PC-9 (cell line): Measurements from ENCODE around the gene FGF3. TPM values are rescaled to one million over a fixed set of nuclear protein-coding genes. Genes with fewer than 3 reads are reported as not detected.
A peak's percentile ranks its signal among the peaks of the same experiment; 100 is the strongest.

Experiments
- Bru-seq: library from RNA; stranded (reverse); fragments of 400-500 nt; gene quantifications from one replicate; lab custom pipeline; 2021; lab: Mats Ljungman, UMichigan
- BruChase-seq, 2 experiments: library from RNA; stranded (reverse); fragments of 400-500 nt; gene quantifications; one replicate each; lab custom pipeline; 2021; lab: Mats Ljungman, UMichigan
- BruUV-seq: library from RNA; stranded (reverse); fragments of 400-500 nt; replicated peaks from 2 replicates; lab custom pipeline; 2021; lab: Mats Ljungman, UMichigan
- CTCF ChIA-PET: fragments of 300-600 bp; sonication (Branson Sonifier 250); formaldehyde crosslinking; loops from one replicate; lab custom pipeline; 2022; ENCODE audit warnings: antibody characterized with exemption; lab: Charles Lee
- POLR2A ChIA-PET: fragments of 300-600 bp; sonication (Branson Sonifier 250); formaldehyde crosslinking; loops from one replicate; lab custom pipeline; 2022; ENCODE audit warnings: antibody characterized with exemption; ENCODE audit not compliant: unreplicated experiment; lab: Charles Lee
- DNase-seq, 2 experiments: peaks; one replicate each; pipeline versions ENCODE4 v3.0.0 to v3.0.0-alpha.2; 2015 to 2022; ENCODE audit warnings: mixed read lengths in 1 of 2
- H2AFZ ChIP-seq: fragments of 200-600 bp; sonication (generic); 2 replicates; pipeline ENCODE4 v1.8.1; 2017; ENCODE audit warnings: antibody characterized with exemption
- H3F3A ChIP-seq: fragments of 200-600 bp; sonication (generic); 2 replicates; pipeline ENCODE4 v1.8.1; 2017; ENCODE audit warnings: antibody characterized with exemption, mild to moderate bottlenecking, low read depth; ENCODE audit not compliant: insufficient read depth
- H3K27ac ChIP-seq: fragments of 200-600 bp; sonication (generic); 2 replicates; pipeline ENCODE4 v1.6.1; 2016; ENCODE audit warnings: mixed run types
- H3K27me3 ChIP-seq: fragments of 200-600 bp; sonication (generic); 2 replicates; pipeline ENCODE4 v1.6.1; 2016; ENCODE audit warnings: low read depth, mixed run types; ENCODE audit not compliant: insufficient read depth
- H3K36me3 ChIP-seq: fragments of 200-600 bp; sonication (generic); 2 replicates; pipeline ENCODE4 v1.6.1; 2016; ENCODE audit warnings: low read depth, mixed run types
- H3K4me1 ChIP-seq: fragments of 200-600 bp; sonication (generic); replicated peaks from 2 replicates; pipeline ENCODE4 v1.6.1; 2016; ENCODE audit warnings: mixed run types; ENCODE audit not compliant: insufficient read depth
- H3K4me2 ChIP-seq: fragments of 200-600 bp; sonication (generic); 2 replicates; pipeline ENCODE4 v1.6.1; 2017; ENCODE audit warnings: mixed run types
- H3K4me3 ChIP-seq: fragments of 200-600 bp; sonication (generic); 2 replicates; pipeline ENCODE4 v1.6.1; 2016; ENCODE audit warnings: mixed run types
- H3K79me2 ChIP-seq: fragments of 200-600 bp; sonication (generic); 2 replicates; pipeline ENCODE4 v1.6.1; 2017; ENCODE audit warnings: low read depth, mixed run types
- H3K9me2 ChIP-seq: fragments of 200-600 bp; sonication (generic); 2 replicates; pipeline ENCODE4 v1.8.1; 2017; ENCODE audit warnings: mild to moderate bottlenecking; ENCODE audit not compliant: insufficient read depth
- H3K9me3 ChIP-seq: fragments of 200-600 bp; sonication (generic); 2 replicates; pipeline ENCODE4 v1.8.1; 2016; ENCODE audit warnings: low read depth; ENCODE audit not compliant: insufficient read depth
- H4K20me1 ChIP-seq: fragments of 200-600 bp; sonication (generic); 2 replicates; pipeline ENCODE4 v1.8.1; 2017; ENCODE audit not compliant: insufficient read depth
- EZH2 ChIP-seq: fragments of 200-600 bp; sonication (generic); IDR thresholded peaks from 2 replicates; pipeline ENCODE4 v1.8.0; 2017; ENCODE audit warnings: antibody characterized with exemption, low read depth
- intact Hi-C: fragments of 100-400 bp; cut with micrococcal nuclease; formaldehyde crosslinking; loops from one replicate; pipeline ENCODE4 v1.10.0; 2022; ENCODE audit not compliant: unreplicated experiment
- long read RNA-seq: library from polyadenylated mRNA; stranded (forward); transcript quantifications from one replicate; pipeline ENCODE4 v2.0.0, GENCODE V29; 2022
- total RNA-seq: library from RNA; stranded (reverse); gene quantifications from 2 replicates; pipeline ENCODE4 v1.2.3, GENCODE V29; 2021
- TF ChIP-seq, protein P1 (sequence below): fragments of 200-600 bp; sonication (generic); conservative IDR thresholded peaks from 2 replicates; pipeline ENCODE4 v1.6.1; 2017; ENCODE audit warnings: mixed run types, antibody characterized with exemption, mild to moderate bottlenecking, moderate library complexity

Gene FGF3
- total RNA-seq (not detected in 2 replicates), Bru-seq, nascent RNA (not detected), BruChase-seq, experiment 1, labeled RNA remaining after a 2-hour chase (not detected), BruChase-seq, experiment 2, labeled RNA remaining after a 6-hour chase (not detected)
- long read RNA-seq: 0 reads

DNA sequence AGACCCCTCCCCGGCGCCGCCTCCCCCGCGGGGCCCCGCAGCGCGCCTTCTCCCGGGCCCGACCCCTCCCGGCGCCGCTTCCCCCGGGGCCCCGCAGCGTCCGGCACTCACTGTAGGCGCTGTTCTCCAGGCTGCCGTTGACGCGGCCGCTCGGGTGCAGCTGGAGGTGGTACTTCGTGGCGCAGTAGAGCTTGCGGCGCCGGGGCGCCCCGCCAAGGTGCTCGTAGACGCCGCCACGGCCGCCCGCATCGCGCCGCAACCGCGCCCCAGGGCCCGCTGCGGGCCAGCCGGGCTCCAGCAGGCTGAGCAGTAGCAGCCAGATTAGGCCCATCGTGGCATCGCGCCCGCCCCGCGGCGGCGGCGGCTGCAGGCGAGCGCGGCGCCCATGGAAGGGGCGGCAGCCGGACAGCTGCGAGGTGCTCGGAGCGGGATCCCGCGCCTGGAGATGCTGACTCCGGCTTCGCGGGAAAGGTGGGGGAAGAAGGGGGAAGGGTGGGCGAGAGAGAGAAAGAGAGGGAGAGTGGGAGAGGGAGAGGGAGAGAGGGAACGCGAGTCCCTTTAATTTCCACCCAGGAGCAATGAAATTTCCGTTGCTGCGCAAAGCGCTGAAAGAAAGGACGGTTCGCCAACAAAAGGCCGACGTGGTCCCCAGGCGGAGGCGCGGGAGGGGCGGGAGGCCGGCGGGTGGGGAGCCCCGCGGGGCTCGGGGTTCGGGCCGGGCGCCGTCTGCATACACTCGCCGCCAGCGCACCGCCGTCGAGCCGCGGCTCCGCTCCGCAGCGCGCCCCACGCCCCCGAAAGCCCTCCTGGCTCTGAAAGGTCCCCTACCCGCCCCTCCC is at the start of gene FGF3:
Gene FGF3 (minus strand): TSS at position 814 of the 839 bp plus-strand sequence. CDS start 483 bp downstream, at position 331.
- TF ChIP-seq EZH2: no peak
- TF ChIP-seq, protein P1, sequence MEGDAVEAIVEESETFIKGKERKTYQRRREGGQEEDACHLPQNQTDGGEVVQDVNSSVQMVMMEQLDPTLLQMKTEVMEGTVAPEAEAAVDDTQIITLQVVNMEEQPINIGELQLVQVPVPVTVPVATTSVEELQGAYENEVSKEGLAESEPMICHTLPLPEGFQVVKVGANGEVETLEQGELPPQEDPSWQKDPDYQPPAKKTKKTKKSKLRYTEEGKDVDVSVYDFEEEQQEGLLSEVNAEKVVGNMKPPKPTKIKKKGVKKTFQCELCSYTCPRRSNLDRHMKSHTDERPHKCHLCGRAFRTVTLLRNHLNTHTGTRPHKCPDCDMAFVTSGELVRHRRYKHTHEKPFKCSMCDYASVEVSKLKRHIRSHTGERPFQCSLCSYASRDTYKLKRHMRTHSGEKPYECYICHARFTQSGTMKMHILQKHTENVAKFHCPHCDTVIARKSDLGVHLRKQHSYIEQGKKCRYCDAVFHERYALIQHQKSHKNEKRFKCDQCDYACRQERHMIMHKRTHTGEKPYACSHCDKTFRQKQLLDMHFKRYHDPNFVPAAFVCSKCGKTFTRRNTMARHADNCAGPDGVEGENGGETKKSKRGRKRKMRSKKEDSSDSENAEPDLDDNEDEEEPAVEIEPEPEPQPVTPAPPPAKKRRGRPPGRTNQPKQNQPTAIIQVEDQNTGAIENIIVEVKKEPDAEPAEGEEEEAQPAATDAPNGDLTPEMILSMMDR: no peak
- H2AFZ ChIP-seq: peak within 1 kb of the TSS; percentile 88; the same call in 1 of the 2 replicates
- H3K27ac ChIP-seq: no peak within 1 kb of the TSS
- no peaks in the 10 kb centered on the region for H3K9me3 ChIP-seq
- H3K4me1 ChIP-seq: peaks cover 8% of the 10 kb centered on the region; the same call in 1 of the 2 replicates
- H3K27me3 ChIP-seq: peaks cover 44% of the 10 kb centered on the region
- intact Hi-C loops: no loop called here
- H3F3A ChIP-seq: peaks cover 25% of the 10 kb centered on the region; the same call in 1 of the 2 replicates
- no peaks in the 10 kb centered on the region for H3K36me3 ChIP-seq
- peak within 1 kb of the TSS; percentile 66 for H3K4me3 ChIP-seq
- BruUV-seq: no TSS peak
- H3K79me2 ChIP-seq: no peaks in the 10 kb centered on the region
- peak within 1 kb of the TSS; percentile 99 for H3K4me2 ChIP-seq
- DNase-seq: no peak
- ChIA-PET POLR2A (no interaction called here), CTCF (interaction anchor here (0.6 kb wide), 1 partner anchor 72 kb away, joined by 6 read pairs; no protein-coding TSS in a partner anchor)
- H3K9me2 ChIP-seq: no peaks in the 10 kb centered on the region
- H4K20me1 ChIP-seq: no peaks in the 10 kb centered on the region

DNA sequence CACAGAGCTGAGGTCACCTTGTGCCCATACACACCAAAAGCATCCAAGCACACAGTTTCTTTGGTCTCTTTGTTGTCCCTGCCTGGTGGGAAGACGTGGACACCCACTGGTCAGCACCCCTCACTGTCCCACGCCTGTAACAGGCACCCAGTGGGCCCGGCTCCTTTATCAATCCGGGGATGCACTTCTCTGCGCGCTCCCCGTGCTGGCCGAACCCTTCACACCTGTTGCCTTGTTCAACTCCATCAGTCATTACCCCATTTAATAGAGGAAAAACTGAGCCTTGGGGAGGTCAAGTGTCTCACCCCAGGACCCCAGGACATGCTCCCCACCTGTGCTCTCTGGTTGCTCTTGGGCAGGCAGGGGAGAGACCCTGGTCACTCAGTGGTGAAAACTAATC is 49.7 kb upstream of the FGF3 start:
- POLR2A ChIA-PET: no interaction called here
- intact Hi-C loops: no loop called here
- BruUV-seq: no TSS peak

More for the DNA sequence above, 49.7 kb upstream of the FGF3 start:
- peaks cover 34% of the 10 kb centered on the region for H3K4me1 ChIP-seq
- H3K79me2 ChIP-seq: no peaks in the 10 kb centered on the region
- H3K9me3 ChIP-seq: no peaks in the 10 kb centered on the region
- no peaks in the 10 kb centered on the region for H3K27me3 ChIP-seq
- H2AFZ ChIP-seq: no peak overlapping the region
- TF ChIP-seq, protein P1: no peak
- no peak for TF ChIP-seq EZH2
- H3K4me2 ChIP-seq: no peak overlapping the region
- no peak overlapping the region for H3K27ac ChIP-seq
- no peaks in the 10 kb centered on the region for H3K36me3 ChIP-seq
- CTCF ChIA-PET: no interaction called here
- H4K20me1 ChIP-seq: no peaks in the 10 kb centered on the region
- DNase-seq: no peak
- no peaks in the 10 kb centered on the region for H3K9me2 ChIP-seq
- peaks cover 37% of the 10 kb centered on the region; the same call in 1 of the 2 replicates for H3F3A ChIP-seq
- no peak overlapping the region for H3K4me3 ChIP-seq
